HepG2 (cell line): ENCODE measurements around the gene ATG9A. TPM values are rescaled to one million over a fixed set of nuclear protein-coding genes. Genes with fewer than 3 reads are reported as not detected.
A peak's percentile ranks its signal among the peaks of the same experiment; 100 is the strongest.

Source experiments
- ATAC-seq: fragments of 200-7000 bp; cut with Tn5 transposase; 3 replicates; pipeline ENCODE4 v1.9.1; 2020; ENCODE audit warnings: mild to moderate bottlenecking, moderate library complexity
- BruUV-seq: library from RNA; stranded (reverse); fragments of 400-500 nt; replicated peaks from 2 replicates; lab custom pipeline; 2021; lab: Mats Ljungman, UMichigan
- CTCF ChIA-PET: fragments of 300-600 bp; formaldehyde crosslinking; extraction: SDS; loops from one replicate; lab custom pipeline; 2021; ENCODE audit warnings: low total read pairs, inconsistent platforms, low intra/inter-chr PET ratio; lab: Yijun Ruan, JAX
- POLR2A ChIA-PET: fragments of 350-600 bp; sonication (Branson Sonifier 250); formaldehyde crosslinking; loops from one replicate; lab custom pipeline; 2020; ENCODE audit warnings: antibody characterized with exemption, inconsistent platforms; lab: Yijun Ruan, JAX
- DNase-seq: peaks from one replicate; pipeline ENCODE4 v3.0.0-alpha.2; 2015; ENCODE audit warnings: low spot score
- FAIRE-seq: peaks from 3 replicates; lab custom pipeline; 2011; peaks lifted over from hg19 to GRCh38; lab: Jason Lieb, UNC
- H2AFZ ChIP-seq: one replicate; pipeline ENCODE4 v1.6.1; 2011; ENCODE audit warnings: low read length, inconsistent platforms
- H3K27ac ChIP-seq: fragments of 300-600 bp; 3 replicates; pipeline ENCODE4 v1.8.0; 2011; ENCODE audit warnings: mixed run types, mild to moderate bottlenecking, mixed read lengths, low read length, inconsistent platforms; ENCODE audit not compliant: insufficient read depth; ENCODE audit errors: extremely low read length
- H3K27me3 ChIP-seq, 2 experiments: fragments of 200-600 bp in 1 of 2; 2 replicates in 1 of 2; 3 replicates in 1 of 2; pipeline versions ENCODE4 v1.6.0 to v1.8.0; 2011; ENCODE audit warnings: low read length in 2 of 2, mild to moderate bottlenecking in 2 of 2, moderate library complexity in 2 of 2, inconsistent platforms in 1 of 2; ENCODE audit not compliant: insufficient read depth in 2 of 2, control insufficient read depth in 1 of 2
- H3K36me3 ChIP-seq, 2 experiments: fragments of 200-600 bp in 1 of 2; replicated peaks in 1 of 2; 2 replicates in 1 of 2; 3 replicates in 1 of 2; pipeline versions ENCODE4 v1.5.1 to v1.8.0; 2011; ENCODE audit warnings: low read length in 2 of 2, inconsistent platforms in 1 of 2; ENCODE audit not compliant: insufficient read depth in 2 of 2, control insufficient read depth in 1 of 2
- H3K4me1 ChIP-seq: 2 replicates; pipeline ENCODE4 v1.5.1; 2012; ENCODE audit warnings: low read length, inconsistent platforms; ENCODE audit not compliant: insufficient read depth
- H3K4me2 ChIP-seq: 2 replicates; pipeline ENCODE4 v1.6.0; 2011; ENCODE audit warnings: low read depth, low read length, inconsistent platforms
- H3K4me3 ChIP-seq, 3 experiments: fragments of 200-600 bp in 1 of 3; sonication (generic), shearing (Covaris generic) in 1 of 3; replicated peaks in 1 of 3; 2 replicates each; pipeline ENCODE4 v1.5.1; 2011 to 2016; ENCODE audit warnings: low read length in 3 of 3, inconsistent platforms in 2 of 3, low read depth in 2 of 3, mild to moderate bottlenecking in 2 of 3, control low read depth in 1 of 3, mixed read lengths in 1 of 3; ENCODE audit not compliant: insufficient read depth in 1 of 3
- H3K79me2 ChIP-seq: one replicate; pipeline ENCODE4 v1.6.1; 2011; ENCODE audit warnings: low read length, inconsistent platforms; ENCODE audit not compliant: insufficient read depth
- H3K9ac ChIP-seq: 2 replicates; pipeline ENCODE4 v1.6.0; 2011; ENCODE audit warnings: mild to moderate bottlenecking, low read depth, low read length, inconsistent platforms; ENCODE audit not compliant: insufficient read depth
- H3K9me3 ChIP-seq: 2 replicates; pipeline ENCODE4 v1.5.1; 2012; ENCODE audit warnings: mild to moderate bottlenecking, low read length
- H4K20me1 ChIP-seq: 2 replicates; pipeline ENCODE4 v1.6.0; 2011; ENCODE audit warnings: inconsistent platforms, mild to moderate bottlenecking, low read length, moderate library complexity; ENCODE audit not compliant: insufficient read depth
- CEBPB ChIP-seq: IDR thresholded peaks from 2 replicates; pipeline ENCODE4 v1.6.1; 2011; ENCODE audit warnings: low read depth, low read length, improper control_type of control experiment, borderline replicate concordance
- MATR3 ChIP-seq: sonication (generic); formaldehyde crosslinking; IDR thresholded peaks from 2 replicates; pipeline ENCODE4 v1.4.0; 2020; ENCODE audit warnings: missing genetic modification reagents
- NFKBIZ ChIP-seq: IDR thresholded peaks from 2 replicates; pipeline ENCODE4 v1.6.1; 2018; ENCODE audit warnings: missing genetic modification reagents, missing compliant biosample characterization
- RFXAP ChIP-seq: sonication (generic); formaldehyde crosslinking; IDR thresholded peaks from 2 replicates; pipeline ENCODE4 v1.4.0; 2020; ENCODE audit warnings: missing genetic modification reagents, borderline replicate concordance
- TRIM24 ChIP-seq: sonication (generic); formaldehyde crosslinking; IDR thresholded peaks from 2 replicates; pipeline ENCODE4 v1.8.0; 2022; ENCODE audit warnings: mild to moderate bottlenecking, missing genetic modification reagents
- U2AF1 ChIP-seq: fragments of 200-400 bp; formaldehyde crosslinking; optimal IDR thresholded peaks from 2 replicates; pipeline ENCODE3; 2017; ENCODE audit warnings: mild to moderate bottlenecking, low read depth, low read length
- ZFP90 ChIP-seq: sonication (generic); formaldehyde crosslinking; IDR thresholded peaks from 2 replicates; pipeline ENCODE4 v1.8.0; 2022; ENCODE audit warnings: missing genetic modification reagents, mild to moderate bottlenecking, inconsistent platforms, borderline replicate concordance
- ZNF44 ChIP-seq: sonication (generic); formaldehyde crosslinking; IDR thresholded peaks from 2 replicates; pipeline ENCODE4 v1.5.1; 2020; ENCODE audit warnings: mild to moderate bottlenecking, missing genetic modification reagents
- WGBS: methylation state at CpG from one replicate; pipeline ENCODE4 v1.1.6; 2017; ENCODE audit warnings: low lambda C conversion rate; 5-methylcytosine and 5-hydroxymethylcytosine counted together
- in situ Hi-C: cut with HindIII; loops from 2 replicates; pipeline ENCODE4 v1.10.0; 2017; ENCODE audit warnings: low pct_unique_long_range_greater_than_20kb; ENCODE audit not compliant: extremely low pct_ligation_motif_present
- intact Hi-C: fragments of 100-400 bp; cut with micrococcal nuclease; formaldehyde crosslinking; loops from one replicate; pipeline ENCODE4 v1.10.0; 2022; ENCODE audit not compliant: unreplicated experiment
- polyA plus RNA-seq, 8 experiments: library from polyadenylated mRNA; depleted of rRNA in 3 of 8; stranded (reverse) in 7 of 8; unstranded in 1 of 8; fragments of >200 nt; fragmentation: Illumina TruSeq in 4 of 8; extraction: Trizol in 4 of 8; gene quantifications; 2 replicates each; pipeline versions ENCODE4 v1.2.1 to v1.2.3, GENCODE V29; 2011 to 2016; ENCODE audit warnings: low read depth in 4 of 8, missing spikeins in 1 of 8, mixed read lengths in 1 of 8; ENCODE audit not compliant: insufficient read depth in 1 of 8
- total RNA-seq, 5 experiments: library from RNA; depleted of rRNA; stranded (reverse); fragments of >200 nt; fragmentation: Illumina TruSeq; extraction: Trizol; gene quantifications; 2 replicates each; pipeline ENCODE4 v1.2.3, GENCODE V29; 2016; ENCODE audit warnings: low read depth in 1 of 5
- TF ChIP-seq, protein P1 (sequence below): sonication (generic); formaldehyde crosslinking; IDR thresholded peaks from 2 replicates; pipeline ENCODE4 v1.4.0; 2020; ENCODE audit warnings: mild to moderate bottlenecking, missing genetic modification reagents
- TF ChIP-seq, protein P2 (sequence below): IDR thresholded peaks from 2 replicates; pipeline ENCODE4 v1.6.1; 2016; ENCODE audit warnings: low read depth
- TF ChIP-seq, protein P3 (sequence below): IDR thresholded peaks from 2 replicates; pipeline ENCODE4 v1.6.1; 2016; ENCODE audit warnings: mild to moderate bottlenecking
- TF ChIP-seq, protein P4 (sequence below): IDR thresholded peaks from 2 replicates; pipeline ENCODE4 v1.6.1; 2016; ENCODE audit warnings: missing biosample characterization, missing genetic modification reagents, low read depth
- TF ChIP-seq, protein P5 (sequence below): sonication (generic); formaldehyde crosslinking; IDR thresholded peaks from 2 replicates; pipeline ENCODE4 v1.9.0; 2021; ENCODE audit warnings: missing genetic modification reagents, borderline replicate concordance
- TF ChIP-seq, protein P6 (sequence below): sonication (generic); formaldehyde crosslinking; IDR thresholded peaks from 2 replicates; pipeline ENCODE4 v1.4.0; 2020; ENCODE audit warnings: missing genetic modification reagents
- TF ChIP-seq, protein P7 (sequence below): IDR thresholded peaks from 2 replicates; pipeline ENCODE4 v1.6.1; 2016

Gene ATG9A
- total and polyA plus RNA-seq, 2 of the 13 experiments (the other 11 are each of a cell fraction or from before 2014, with no cell fraction given) = 35.0 to 131 TPM

DNA sequence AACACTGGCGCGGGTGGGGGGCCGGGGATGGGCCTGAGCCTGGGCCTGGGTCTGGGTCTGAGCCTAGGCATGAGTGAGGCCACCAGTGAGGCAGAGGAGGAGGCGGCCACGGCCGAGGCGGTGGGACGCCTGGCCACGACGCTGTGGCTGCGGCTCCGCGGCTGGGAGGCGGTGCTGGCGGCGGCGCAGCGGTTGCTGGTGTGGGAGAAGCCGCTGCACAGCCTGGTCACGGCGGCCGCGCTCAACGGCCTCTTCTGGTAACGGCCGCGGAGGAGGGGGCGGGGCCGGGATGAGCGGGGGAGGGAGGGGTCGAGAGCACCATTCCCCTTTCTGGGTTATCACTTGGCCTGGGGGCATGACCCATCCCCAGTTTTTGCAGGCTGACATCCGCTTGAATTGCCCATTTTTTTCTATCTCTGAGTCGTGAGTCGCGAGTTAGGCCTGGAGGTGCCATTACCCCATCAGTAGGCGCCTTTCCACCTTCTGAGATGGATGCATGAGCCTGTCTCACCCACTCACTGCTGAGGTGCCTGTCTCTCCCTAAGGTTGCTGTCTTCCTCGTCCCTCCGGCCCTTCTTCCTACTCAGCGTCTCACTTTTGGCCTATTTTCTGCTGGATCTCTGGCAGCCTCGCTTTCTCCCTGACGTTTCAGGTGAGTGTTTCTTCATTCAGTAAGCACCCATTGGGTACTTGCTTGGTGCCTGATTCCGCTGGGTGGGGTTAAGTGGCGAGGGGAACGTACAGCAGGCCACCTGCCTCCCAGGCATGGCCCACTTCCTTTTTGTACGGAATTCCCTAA is 50.9 kb downstream of the ATG9A start:
- peak overlapping the region; percentile 100 for H3K4me2 ChIP-seq
- H3K4me1 ChIP-seq = peaks cover 37% of the 10 kb centered on the region
- ATAC-seq = peak; percentile 1
- peak overlapping the region; percentile 72 to 87 (median 79) for H3K4me3 ChIP-seq
- H2AFZ ChIP-seq = no peak overlapping the region
- peak overlapping the region; percentile 82 for H3K9ac ChIP-seq
- ChIA-PET CTCF (interaction anchor here (1.7 kb wide), 1 partner anchor 18 kb away, joined by 4 read pairs; the partner anchor contains the start of gene NHEJ1), POLR2A (interaction anchor here (1.3 to 10.4 kb wide), 3 partner anchors 21 to 30 kb away, joined by 3 to 227 read pairs (median 6); partner anchors contain the start of gene ZFAND2B)
- peak overlapping the region; percentile 90 for H3K27ac ChIP-seq
- peaks cover 31 to 57% of the 10 kb centered on the region in 2 experiments for H3K36me3 ChIP-seq
- intact Hi-C loops = no loop called here
- no peak for FAIRE-seq
- no peaks in the 10 kb centered on the region for H4K20me1 ChIP-seq
- no peaks in the 10 kb centered on the region for H3K9me3 ChIP-seq
- DNase-seq = no peak
- H3K79me2 ChIP-seq = peaks cover 26% of the 10 kb centered on the region
- 8% methylated on average over 32 of the region's 45 CpGs for WGBS
- in situ Hi-C loops = no loop called here
- H3K27me3 ChIP-seq = no peaks in the 10 kb centered on the region; a peak in 1 of 5 replicates
- BruUV-seq = no TSS peak
- TF ChIP-seq, protein P1, sequence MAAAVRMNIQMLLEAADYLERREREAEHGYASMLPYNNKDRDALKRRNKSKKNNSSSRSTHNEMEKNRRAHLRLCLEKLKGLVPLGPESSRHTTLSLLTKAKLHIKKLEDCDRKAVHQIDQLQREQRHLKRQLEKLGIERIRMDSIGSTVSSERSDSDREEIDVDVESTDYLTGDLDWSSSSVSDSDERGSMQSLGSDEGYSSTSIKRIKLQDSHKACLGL (CRISPR knock-in tag) = no peak; the same call in 1 of the 2 replicates
- TF ChIP-seq, protein P2, sequence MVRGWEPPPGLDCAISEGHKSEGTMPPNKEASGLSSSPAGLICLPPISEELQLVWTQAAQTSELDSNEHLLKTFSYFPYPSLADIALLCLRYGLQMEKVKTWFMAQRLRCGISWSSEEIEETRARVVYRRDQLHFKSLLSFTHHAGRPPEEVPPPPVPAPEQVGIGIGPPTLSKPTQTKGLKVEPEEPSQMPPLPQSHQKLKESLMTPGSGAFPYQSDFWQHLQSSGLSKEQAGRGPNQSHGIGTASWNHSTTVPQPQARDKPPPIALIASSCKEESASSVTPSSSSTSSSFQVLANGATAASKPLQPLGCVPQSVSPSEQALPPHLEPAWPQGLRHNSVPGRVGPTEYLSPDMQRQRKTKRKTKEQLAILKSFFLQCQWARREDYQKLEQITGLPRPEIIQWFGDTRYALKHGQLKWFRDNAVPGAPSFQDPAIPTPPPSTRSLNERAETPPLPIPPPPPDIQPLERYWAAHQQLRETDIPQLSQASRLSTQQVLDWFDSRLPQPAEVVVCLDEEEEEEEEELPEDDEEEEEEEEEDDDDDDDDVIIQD (CRISPR knock-in tag) = no peak
- TF ChIP-seq, protein P3, sequence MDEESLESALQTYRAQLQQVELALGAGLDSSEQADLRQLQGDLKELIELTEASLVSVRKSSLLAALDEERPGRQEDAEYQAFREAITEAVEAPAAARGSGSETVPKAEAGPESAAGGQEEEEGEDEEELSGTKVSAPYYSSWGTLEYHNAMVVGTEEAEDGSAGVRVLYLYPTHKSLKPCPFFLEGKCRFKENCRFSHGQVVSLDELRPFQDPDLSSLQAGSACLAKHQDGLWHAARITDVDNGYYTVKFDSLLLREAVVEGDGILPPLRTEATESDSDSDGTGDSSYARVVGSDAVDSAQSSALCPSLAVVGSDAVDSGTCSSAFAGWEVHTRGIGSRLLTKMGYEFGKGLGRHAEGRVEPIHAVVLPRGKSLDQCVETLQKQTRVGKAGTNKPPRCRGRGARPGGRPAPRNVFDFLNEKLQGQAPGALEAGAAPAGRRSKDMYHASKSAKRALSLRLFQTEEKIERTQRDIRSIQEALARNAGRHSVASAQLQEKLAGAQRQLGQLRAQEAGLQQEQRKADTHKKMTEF = no peak
- TF ChIP-seq ZFP90 (CRISPR knock-in tag) = no peak
- TF ChIP-seq, protein P4, sequence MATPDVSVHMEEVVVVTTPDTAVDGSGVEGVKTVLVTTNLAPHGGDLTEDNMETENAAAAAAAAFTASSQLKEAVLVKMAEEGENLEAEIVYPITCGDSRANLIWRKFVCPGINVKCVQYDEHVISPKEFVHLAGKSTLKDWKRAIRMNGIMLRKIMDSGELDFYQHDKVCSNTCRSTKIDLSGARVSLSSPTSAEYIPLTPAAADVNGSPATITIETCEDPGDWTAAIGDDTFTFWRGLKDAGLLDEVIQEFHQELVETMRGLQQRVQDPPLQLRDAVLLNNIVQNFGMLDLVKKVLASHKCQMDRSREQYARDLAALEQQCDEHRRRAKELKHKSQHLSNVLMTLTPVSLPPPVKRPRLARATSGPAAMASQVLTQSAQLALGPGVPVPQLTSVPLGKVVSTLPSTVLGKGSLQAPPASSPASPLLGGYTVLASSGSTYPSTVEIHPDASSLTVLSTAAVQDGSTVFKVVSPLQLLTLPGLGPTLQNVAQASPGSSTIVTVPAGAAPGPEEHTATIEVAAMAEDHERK = no peak
- no peak for TF ChIP-seq MATR3 (CRISPR knock-in tag)
- TF ChIP-seq, protein P5, sequence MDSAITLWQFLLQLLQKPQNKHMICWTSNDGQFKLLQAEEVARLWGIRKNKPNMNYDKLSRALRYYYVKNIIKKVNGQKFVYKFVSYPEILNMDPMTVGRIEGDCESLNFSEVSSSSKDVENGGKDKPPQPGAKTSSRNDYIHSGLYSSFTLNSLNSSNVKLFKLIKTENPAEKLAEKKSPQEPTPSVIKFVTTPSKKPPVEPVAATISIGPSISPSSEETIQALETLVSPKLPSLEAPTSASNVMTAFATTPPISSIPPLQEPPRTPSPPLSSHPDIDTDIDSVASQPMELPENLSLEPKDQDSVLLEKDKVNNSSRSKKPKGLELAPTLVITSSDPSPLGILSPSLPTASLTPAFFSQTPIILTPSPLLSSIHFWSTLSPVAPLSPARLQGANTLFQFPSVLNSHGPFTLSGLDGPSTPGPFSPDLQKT (CRISPR knock-in tag) = no peak
- TF ChIP-seq, protein P6, sequence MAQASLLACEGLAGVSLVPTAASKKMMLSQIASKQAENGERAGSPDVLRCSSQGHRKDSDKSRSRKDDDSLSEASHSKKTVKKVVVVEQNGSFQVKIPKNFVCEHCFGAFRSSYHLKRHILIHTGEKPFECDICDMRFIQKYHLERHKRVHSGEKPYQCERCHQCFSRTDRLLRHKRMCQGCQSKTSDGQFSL = no peak
- no peak for TF ChIP-seq ZNF44 (CRISPR knock-in tag)
- no peak for TF ChIP-seq TRIM24 (CRISPR knock-in tag)
- TF ChIP-seq CEBPB = no peak
- TF ChIP-seq, protein P7, sequence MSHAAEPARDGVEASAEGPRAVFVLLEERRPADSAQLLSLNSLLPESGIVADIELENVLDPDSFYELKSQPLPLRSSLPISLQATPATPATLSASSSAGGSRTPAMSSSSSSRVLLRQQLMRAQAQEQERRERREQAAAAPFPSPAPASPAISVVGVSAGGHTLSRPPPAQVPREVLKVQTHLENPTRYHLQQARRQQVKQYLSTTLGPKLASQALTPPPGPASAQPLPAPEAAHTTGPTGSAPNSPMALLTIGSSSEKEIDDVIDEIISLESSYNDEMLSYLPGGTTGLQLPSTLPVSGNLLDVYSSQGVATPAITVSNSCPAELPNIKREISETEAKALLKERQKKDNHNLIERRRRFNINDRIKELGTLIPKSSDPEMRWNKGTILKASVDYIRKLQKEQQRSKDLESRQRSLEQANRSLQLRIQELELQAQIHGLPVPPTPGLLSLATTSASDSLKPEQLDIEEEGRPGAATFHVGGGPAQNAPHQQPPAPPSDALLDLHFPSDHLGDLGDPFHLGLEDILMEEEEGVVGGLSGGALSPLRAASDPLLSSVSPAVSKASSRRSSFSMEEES (CRISPR knock-in tag) = no peak
- 0 out of 2 replicates have a peak, but pooled peaks have one; percentile 3 for TF ChIP-seq NFKBIZ (CRISPR knock-in tag)
- no peak for TF ChIP-seq U2AF1
- TF ChIP-seq RFXAP (CRISPR knock-in tag) = no peak
